Kidney (tissue), 14 donors: ENCODE data around the gene IQUB. TPM values are rescaled to one million over a fixed set of nuclear protein-coding genes. Genes with fewer than 3 reads are reported as not detected.
"Not testable (repeated sequence)": the region's sequence is repeated elsewhere in the genome, so short reads cannot be mapped to it uniquely, and the experiment has no call there.

Experiments used
- DNase-seq, 5 donors: peaks; one replicate each; pipeline ENCODE4 v3.0.0-alpha.2; 2013 to 2020
- FAIRE-seq: peaks from 2 replicates; lab custom pipeline; 2012; peaks lifted over from hg19 to GRCh38; lab: Jason Lieb, UNC
- H3K27ac ChIP-seq, 2 donors: one replicate each; pipeline ENCODE4 v1.7.0; 2013; ENCODE audit warnings: low read depth in 2 of 2, low read length in 2 of 2, inconsistent platforms in 1 of 2
- H3K27me3 ChIP-seq: one replicate; pipeline ENCODE4 v1.7.1; 2013; ENCODE audit warnings: low read length, inconsistent platforms; ENCODE audit not compliant: control insufficient read depth, insufficient read depth
- H3K36me3 ChIP-seq, 3 donors: one replicate each; pipeline versions ENCODE4 v1.7.0 to v1.7.1; 2013; ENCODE audit warnings: low read length in 3 of 3, control low read depth in 1 of 3, inconsistent platforms in 1 of 3; ENCODE audit not compliant: insufficient read depth in 3 of 3, control insufficient read depth in 2 of 3
- H3K4me1 ChIP-seq, 3 donors: one replicate each; pipeline versions ENCODE4 v1.7.0 to v1.7.1; 2013; ENCODE audit warnings: low read length in 3 of 3, inconsistent platforms in 1 of 3, low read depth in 1 of 3; ENCODE audit not compliant: control insufficient read depth in 2 of 3, insufficient read depth in 2 of 3
- H3K4me3 ChIP-seq, 3 donors: one replicate each; pipeline versions ENCODE4 v1.7.0 to v1.8.1; 2013; ENCODE audit warnings: low read length in 3 of 3, control low read depth in 1 of 3, inconsistent platforms in 1 of 3
- H3K9ac ChIP-seq, 3 donors: one replicate each; pipeline versions ENCODE4 v1.7.0 to v1.7.1; 2013; ENCODE audit warnings: low read length in 3 of 3, control low read depth in 1 of 3, inconsistent platforms in 1 of 3
- H3K9me3 ChIP-seq, 3 donors: one replicate each; pipeline versions ENCODE4 v1.7.0 to v1.7.1; 2013; ENCODE audit warnings: low read length in 3 of 3, control low read depth in 1 of 3, inconsistent platforms in 1 of 3; ENCODE audit not compliant: control insufficient read depth in 2 of 3, insufficient read depth in 1 of 3
- CTCF ChIP-seq: IDR thresholded peaks from 3 replicates; pipeline ENCODE4 v1.5.1; 2012; ENCODE audit warnings: mild to moderate bottlenecking, moderate library complexity, borderline replicate concordance; ENCODE audit not compliant: insufficient read depth; ENCODE audit errors: extremely low read depth
- intact Hi-C: fragments of 100-400 bp; cut with DNase I; formaldehyde crosslinking; loops from one replicate; pipeline ENCODE4 v1.11.1; 2022
- polyA plus RNA-seq: library from polyadenylated mRNA; stranded (reverse); fragments of 350-450 nt; fragmentation: Illumina TruSeq; extraction: RNeasy Lipid Tissue Mini Kit (QIAGEN cat#74804); gene quantifications from one replicate; pipeline ENCODE4 v1.2.3, GENCODE V29; 2014; ENCODE audit warnings: low read depth, low replicate concordance; ENCODE audit not compliant: insufficient read depth
- total RNA-seq: library from RNA; stranded (reverse); fragmentation: NEBNext Ultra II Directional; extraction: Animal tissue kit (Norgen Biotek cat#: 25700); gene quantifications from one replicate; pipeline ENCODE4 v1.2.1, GENCODE V29; 2021
- donor health status: control.
- donor health status: control.
- donor health status: control.
- donor health status: control.
- donor health status: control.
- donor health status: DM: yes; HTN: yes; CAD: no.
- donor health status: Normal renal cell carcinoma (clear cell type).

Gene IQUB
- total and polyA plus RNA-seq, 2 donors from 2014 or later = 1.8 to 6.9 TPM

GRCh38 chr7:123533553-123533917 lies 860 bp downstream of the IQUB start:
- Histone ChIP-seq H3K27me3 (no peaks in the 10 kb centered on the region), H3K4me3 (peak overlapping the region; percentile 83 to 97 (median 87)), H3K4me1 (no peaks in the 10 kb centered on the region), H3K9me3 (no peaks in the 10 kb centered on the region), H3K36me3 (no peaks in the 10 kb centered on the region), H3K9ac (peak overlapping the region; percentile 74 to 80 (median 75)), H3K27ac (peak overlapping the region in 1 of 2 donors; percentile 69)
- DNase-seq (no peak), FAIRE-seq (no peak)
- TF ChIP-seq CTCF = no peak
- intact Hi-C loops = no loop called here

- intact Hi-C loops, H3K9me3 ChIP-seq, H3K27me3 ChIP-seq, H3K4me1 ChIP-seq, FAIRE-seq, H3K36me3 ChIP-seq: not testable (repeated sequence)
- Histone ChIP-seq H3K9ac (peak overlapping the region in 1 of 3 donors; percentile 0), H3K4me3 (peak overlapping the region; percentile 14 to 97 (median 87)), H3K27ac (peak overlapping the region; percentile 28 to 34)
- DNase-seq = peak; percentile 44 to 71 (median 48)
Observed at GRCh38 chr7:123532788-123533552, 1.4 kb downstream of the IQUB start.

- peak overlapping the region; percentile 32 to 60 for H3K27ac ChIP-seq
- H3K9me3 ChIP-seq, H3K27me3 ChIP-seq, intact Hi-C loops, H3K36me3 ChIP-seq, FAIRE-seq, H3K4me1 ChIP-seq: not testable (repeated sequence)
- H3K9ac ChIP-seq = peak overlapping the region in 2 of 3 donors; percentile 23 to 40
- DNase-seq = peak in 1 of 5 donors; percentile 34
- peak overlapping the region; percentile 55 to 68 (median 59) for H3K4me3 ChIP-seq
Observed at GRCh38 chr7:123532343-123532742, 2.1 kb downstream of the IQUB start.

- H3K4me1 ChIP-seq, DNase-seq, H3K9ac ChIP-seq, H3K36me3 ChIP-seq, H3K4me3 ChIP-seq, intact Hi-C loops, H3K27ac ChIP-seq, FAIRE-seq, H3K9me3 ChIP-seq, H3K27me3 ChIP-seq: not testable (repeated sequence)
Observed at GRCh38 chr7:123530035-123530591, 4.3 kb downstream of the IQUB start.

GRCh38 chr7:123528265-123528664 lies 6.1 kb downstream of the IQUB start:
- FAIRE-seq = no peak
- no peaks in the 10 kb centered on the region for H3K36me3 ChIP-seq

GRCh38 chr7:123527712-123528225 lies 6.6 kb downstream of the IQUB start:
- H3K27ac ChIP-seq, FAIRE-seq, H3K4me3 ChIP-seq, DNase-seq, H3K9ac ChIP-seq, H3K4me1 ChIP-seq, H3K36me3 ChIP-seq, intact Hi-C loops, H3K9me3 ChIP-seq, H3K27me3 ChIP-seq: not testable (repeated sequence)

More at GRCh38 chr7:123528265-123528664, 6.1 kb downstream of the IQUB start:
- DNase-seq = no peak
- Histone ChIP-seq H3K9ac (no peak overlapping the region), H3K27me3 (no peaks in the 10 kb centered on the region), H3K27ac (no peak overlapping the region), H3K4me1 (no peaks in the 10 kb centered on the region), H3K9me3 (no peaks in the 10 kb centered on the region), H3K4me3 (no peak overlapping the region)
- intact Hi-C loops = no loop called here
- no peak for TF ChIP-seq CTCF
